ENCODE measurements around the gene TSPAN18.

TSPAN18 gene

GRCh38 chr11:44774731-44775130 is 48.0 kb downstream of the TSPAN18 start:
- H3K27me3 ChIP-seq (ENCODE audit: low read depth, low read length): no peaks in the 10 kb centered on the region
- no peaks in the 10 kb centered on the region for H3K9me3 ChIP-seq (ENCODE audit: control insufficient read depth in 1 of 2, low read length in 2 of 2)
- no peak overlapping the region for H3K27ac ChIP-seq (ENCODE audit: low read length)
- H3K4me1 ChIP-seq (ENCODE audit: control insufficient read depth in 1 of 2, insufficient read depth in 2 of 2, low read length in 2 of 2): peaks cover 0 to 61% of the 10 kb centered on the region in 2 donors
- no peaks in the 10 kb centered on the region for H3K36me3 ChIP-seq (ENCODE audit: control insufficient read depth in 1 of 2, insufficient read depth in 2 of 2, low read length in 2 of 2)
- no peak overlapping the region for H3K4me3 ChIP-seq (ENCODE audit: low read depth in 1 of 2, low read length in 2 of 2)

- peaks cover 5 to 60% of the 10 kb centered on the region in 2 donors for H3K4me1 ChIP-seq (ENCODE audit: control insufficient read depth in 1 of 2, insufficient read depth in 2 of 2, low read length in 2 of 2)
- no peak overlapping the region for H3K4me3 ChIP-seq (ENCODE audit: low read depth in 1 of 2, low read length in 2 of 2)
- no peaks in the 10 kb centered on the region for H3K27me3 ChIP-seq (ENCODE audit: low read depth, low read length)
- no peaks in the 10 kb centered on the region for H3K9me3 ChIP-seq (ENCODE audit: control insufficient read depth in 1 of 2, low read length in 2 of 2)
- no peak overlapping the region for H3K27ac ChIP-seq (ENCODE audit: low read length)
- no peaks in the 10 kb centered on the region for H3K36me3 ChIP-seq (ENCODE audit: control insufficient read depth in 1 of 2, insufficient read depth in 2 of 2, low read length in 2 of 2)
These were observed 48.7 kb downstream of the TSPAN18 start for GRCh38 chr11:44775366-44775984.

- Histone ChIP-seq H3K4me3 (ENCODE audit: low read depth in 1 of 2, low read length in 2 of 2) (no peak overlapping the region), H3K27ac (ENCODE audit: low read length) (no peak overlapping the region), H3K36me3 (ENCODE audit: control insufficient read depth in 1 of 2, insufficient read depth in 2 of 2, low read length in 2 of 2) (no peaks in the 10 kb centered on the region), H3K27me3 (ENCODE audit: low read depth, low read length) (no peaks in the 10 kb centered on the region), H3K9me3 (ENCODE audit: control insufficient read depth in 1 of 2, low read length in 2 of 2) (no peaks in the 10 kb centered on the region), H3K4me1 (ENCODE audit: control insufficient read depth in 1 of 2, insufficient read depth in 2 of 2, low read length in 2 of 2) (peaks cover 10 to 60% of the 10 kb centered on the region in 2 donors)
These were observed 49.3 kb downstream of the TSPAN18 start for GRCh38 chr11:44775985-44776446.

GRCh38 chr11:44776551-44777208 is 49.9 kb downstream of the TSPAN18 start:
- H3K4me1 ChIP-seq (ENCODE audit: control insufficient read depth in 1 of 2, insufficient read depth in 2 of 2, low read length in 2 of 2): peaks cover 14 to 63% of the 10 kb centered on the region in 2 donors

GRCh38 chr11:44777209-44778194 is 50.7 kb downstream of the TSPAN18 start:
- H3K9me3 ChIP-seq (ENCODE audit: control insufficient read depth in 1 of 2, low read length in 2 of 2): no peaks in the 10 kb centered on the region
- no peak overlapping the region for H3K4me3 ChIP-seq (ENCODE audit: low read depth in 1 of 2, low read length in 2 of 2)
- H3K4me1 ChIP-seq (ENCODE audit: control insufficient read depth in 1 of 2, insufficient read depth in 2 of 2, low read length in 2 of 2): peaks cover 14 to 68% of the 10 kb centered on the region in 2 donors
- H3K27ac ChIP-seq (ENCODE audit: low read length): no peak overlapping the region
- H3K36me3 ChIP-seq (ENCODE audit: control insufficient read depth in 1 of 2, insufficient read depth in 2 of 2, low read length in 2 of 2): no peaks in the 10 kb centered on the region
- no peaks in the 10 kb centered on the region for H3K27me3 ChIP-seq (ENCODE audit: low read depth, low read length)

More at GRCh38 chr11:44776551-44777208, 49.9 kb downstream of the TSPAN18 start:
- Histone ChIP-seq H3K9me3 (ENCODE audit: control insufficient read depth in 1 of 2, low read length in 2 of 2) (no peaks in the 10 kb centered on the region), H3K36me3 (ENCODE audit: control insufficient read depth in 1 of 2, insufficient read depth in 2 of 2, low read length in 2 of 2) (no peaks in the 10 kb centered on the region), H3K4me3 (ENCODE audit: low read depth in 1 of 2, low read length in 2 of 2) (no peak overlapping the region), H3K27me3 (ENCODE audit: low read depth, low read length) (no peaks in the 10 kb centered on the region), H3K27ac (ENCODE audit: low read length) (no peak overlapping the region)

- H3K36me3 ChIP-seq (ENCODE audit: control insufficient read depth in 1 of 2, insufficient read depth in 2 of 2, low read length in 2 of 2): no peaks in the 10 kb centered on the region
- no peaks in the 10 kb centered on the region for H3K27me3 ChIP-seq (ENCODE audit: low read depth, low read length)
- no peak overlapping the region for H3K4me3 ChIP-seq (ENCODE audit: low read depth in 1 of 2, low read length in 2 of 2)
- peaks cover 14 to 66% of the 10 kb centered on the region in 2 donors for H3K4me1 ChIP-seq (ENCODE audit: control insufficient read depth in 1 of 2, insufficient read depth in 2 of 2, low read length in 2 of 2)
- H3K27ac ChIP-seq (ENCODE audit: low read length): no peak overlapping the region
- no peaks in the 10 kb centered on the region for H3K9me3 ChIP-seq (ENCODE audit: control insufficient read depth in 1 of 2, low read length in 2 of 2)
These were observed 51.7 kb downstream of the TSPAN18 start for GRCh38 chr11:44778195-44779100.

GRCh38 chr11:44779736-44780520 is 53.2 kb downstream of the TSPAN18 start:
- Histone ChIP-seq H3K36me3 (ENCODE audit: control insufficient read depth in 1 of 2, insufficient read depth in 2 of 2, low read length in 2 of 2) (no peaks in the 10 kb centered on the region), H3K4me3 (ENCODE audit: low read depth in 1 of 2, low read length in 2 of 2) (no peak overlapping the region), H3K27me3 (ENCODE audit: low read depth, low read length) (no peaks in the 10 kb centered on the region), H3K9me3 (ENCODE audit: control insufficient read depth in 1 of 2, low read length in 2 of 2) (no peaks in the 10 kb centered on the region), H3K27ac (ENCODE audit: low read length) (no peak overlapping the region), H3K4me1 (ENCODE audit: control insufficient read depth in 1 of 2, insufficient read depth in 2 of 2, low read length in 2 of 2) (peaks cover 14 to 63% of the 10 kb centered on the region in 2 donors)

GRCh38 chr11:44780940-44781631 is 54.3 kb downstream of the TSPAN18 start:
- Histone ChIP-seq H3K36me3 (ENCODE audit: control insufficient read depth in 1 of 2, insufficient read depth in 2 of 2, low read length in 2 of 2) (no peaks in the 10 kb centered on the region), H3K27me3 (ENCODE audit: low read depth, low read length) (no peaks in the 10 kb centered on the region), H3K9me3 (ENCODE audit: control insufficient read depth in 1 of 2, low read length in 2 of 2) (no peaks in the 10 kb centered on the region), H3K27ac (ENCODE audit: low read length) (no peak overlapping the region), H3K4me3 (ENCODE audit: low read depth in 1 of 2, low read length in 2 of 2) (no peak overlapping the region), H3K4me1 (ENCODE audit: control insufficient read depth in 1 of 2, insufficient read depth in 2 of 2, low read length in 2 of 2) (peaks cover 14 to 60% of the 10 kb centered on the region in 2 donors)

- no peaks in the 10 kb centered on the region for H3K36me3 ChIP-seq (ENCODE audit: control insufficient read depth in 1 of 2, insufficient read depth in 2 of 2, low read length in 2 of 2)
- H3K4me3 ChIP-seq (ENCODE audit: low read depth in 1 of 2, low read length in 2 of 2): no peak overlapping the region
- H3K9me3 ChIP-seq (ENCODE audit: control insufficient read depth in 1 of 2, low read length in 2 of 2): no peaks in the 10 kb centered on the region
- H3K4me1 ChIP-seq (ENCODE audit: control insufficient read depth in 1 of 2, insufficient read depth in 2 of 2, low read length in 2 of 2): peaks cover 14 to 60% of the 10 kb centered on the region in 2 donors
- H3K27me3 ChIP-seq (ENCODE audit: low read depth, low read length): no peaks in the 10 kb centered on the region
- no peak overlapping the region for H3K27ac ChIP-seq (ENCODE audit: low read length)
These were observed 54.9 kb downstream of the TSPAN18 start for GRCh38 chr11:44781655-44782054.
